IMR-90 (cell line): ENCODE measurements around the gene STIL.

Source experiments
- BHLHE40 ChIP-seq: fragments of 150-350 bp; IDR thresholded peaks from 2 replicates; pipeline ENCODE4 v1.6.1; 2016; ENCODE audit warnings: mild to moderate bottlenecking, low read depth, low read length
- CEBPB ChIP-seq: IDR thresholded peaks from 2 replicates; pipeline ENCODE4 v1.6.1; 2012; ENCODE audit warnings: low read depth, low read length, improper control_type of control experiment
- CHD1 ChIP-seq: IDR thresholded peaks from 2 replicates; pipeline ENCODE4 v1.6.1; 2012; ENCODE audit warnings: low read depth, low read length, improper control_type of control experiment
- CTCF ChIP-seq: conservative IDR thresholded peaks from 2 replicates; pipeline ENCODE4 v1.5.1; 2012; ENCODE audit warnings: mild to moderate bottlenecking, low read depth, low read length, improper control_type of control experiment
- ELK1 ChIP-seq: fragments of 150-350 bp; IDR thresholded peaks from 2 replicates; pipeline ENCODE4 v1.6.1; 2016; ENCODE audit warnings: low read depth, mild to moderate bottlenecking, low read length, moderate library complexity, borderline replicate concordance
- FOS ChIP-seq: fragments of 150-350 bp; IDR thresholded peaks from 2 replicates; pipeline ENCODE4 v1.6.1; 2016; ENCODE audit warnings: low read depth, low read length
- POLR2A ChIP-seq: IDR thresholded peaks from 2 replicates; pipeline ENCODE4 v1.6.1; 2012; ENCODE audit warnings: mild to moderate bottlenecking, low read depth, low read length
- RAD21 ChIP-seq: IDR thresholded peaks from 2 replicates; pipeline ENCODE4 v1.6.1; 2012; ENCODE audit warnings: low read length, improper control_type of control experiment
- RCOR1 ChIP-seq: IDR thresholded peaks from 2 replicates; pipeline ENCODE4 v1.6.1; 2012; ENCODE audit warnings: mild to moderate bottlenecking, low read length, improper control_type of control experiment; ENCODE audit not compliant: insufficient replicate concordance
- TF ChIP-seq, protein P1 (sequence below): fragments of 150-350 bp; IDR thresholded peaks from 2 replicates; pipeline ENCODE4 v1.6.1; 2017; ENCODE audit warnings: mild to moderate bottlenecking, antibody characterized with exemption, low read length, low read depth

DNA sequence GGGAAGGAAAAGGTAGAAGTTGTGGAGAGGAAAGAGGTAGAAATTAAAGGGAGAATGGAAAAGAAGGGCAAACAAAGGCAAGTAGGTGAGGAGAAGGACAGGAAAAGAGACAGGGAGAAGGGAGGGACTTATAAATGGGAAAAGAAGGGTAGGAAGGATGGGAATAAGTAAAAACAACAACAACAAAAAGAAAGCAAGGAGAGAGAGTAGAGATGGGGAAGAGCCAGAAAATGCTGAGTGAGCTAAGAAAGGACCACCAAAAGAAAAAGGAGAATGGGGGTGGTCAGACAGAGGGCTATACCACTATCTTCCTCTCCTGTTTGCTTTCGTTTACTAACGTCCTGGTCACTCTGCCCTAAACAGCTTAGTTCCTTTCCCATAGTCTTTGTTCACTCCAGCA lies 17.9 kb upstream of the STIL start:
- TF ChIP-seq CTCF (no peak), RAD21 (no peak), POLR2A (no peak), CEBPB (no peak), FOS (no peak), ELK1 (no peak), RCOR1 (no peak), CHD1 (no peak), BHLHE40 (no peak)
- TF ChIP-seq, protein P1, sequence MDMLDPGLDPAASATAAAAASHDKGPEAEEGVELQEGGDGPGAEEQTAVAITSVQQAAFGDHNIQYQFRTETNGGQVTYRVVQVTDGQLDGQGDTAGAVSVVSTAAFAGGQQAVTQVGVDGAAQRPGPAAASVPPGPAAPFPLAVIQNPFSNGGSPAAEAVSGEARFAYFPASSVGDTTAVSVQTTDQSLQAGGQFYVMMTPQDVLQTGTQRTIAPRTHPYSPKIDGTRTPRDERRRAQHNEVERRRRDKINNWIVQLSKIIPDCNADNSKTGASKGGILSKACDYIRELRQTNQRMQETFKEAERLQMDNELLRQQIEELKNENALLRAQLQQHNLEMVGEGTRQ: no peak
